Hepatocyte (in vitro differentiated cells): ENCODE data around the gene MPP7. TPM values are rescaled to one million over a fixed set of nuclear protein-coding genes. Genes with fewer than 3 reads are reported as not detected.

ENCODE experiments used
- DNase-seq: peaks from one replicate; pipeline ENCODE4 v3.0.0-alpha.2; 2016; ENCODE audit warnings: low spot score
- H2AFZ ChIP-seq: fragments of 200-600 bp; sonication (generic); 2 replicates; pipeline ENCODE4 v1.6.0; 2016; ENCODE audit warnings: antibody characterized with exemption, mild to moderate bottlenecking
- H3K27ac ChIP-seq: fragments of 200-600 bp; sonication (generic); 2 replicates; pipeline ENCODE4 v1.5.1; 2016; ENCODE audit warnings: mild to moderate bottlenecking
- H3K27me3 ChIP-seq: fragments of 200-600 bp; sonication (generic); 2 replicates; pipeline ENCODE4 v1.6.1; 2016
- H3K36me3 ChIP-seq: fragments of 200-600 bp; sonication (generic); replicated peaks from 2 replicates; pipeline ENCODE4 v1.5.1; 2016; ENCODE audit warnings: low read depth; ENCODE audit not compliant: insufficient read depth
- H3K4me1 ChIP-seq: fragments of 200-600 bp; sonication (generic); 2 replicates; pipeline ENCODE4 v1.5.1; 2016; ENCODE audit warnings: mild to moderate bottlenecking, moderate library complexity; ENCODE audit not compliant: insufficient read depth
- H3K4me2 ChIP-seq: fragments of 200-600 bp; sonication (generic); 2 replicates; pipeline ENCODE4 v1.6.0; 2016
- H3K4me3 ChIP-seq: fragments of 200-600 bp; sonication (generic); 2 replicates; pipeline ENCODE4 v1.5.1; 2016; ENCODE audit warnings: mild to moderate bottlenecking
- H3K79me2 ChIP-seq: fragments of 200-600 bp; sonication (generic); 2 replicates; pipeline ENCODE4 v1.6.0; 2017; ENCODE audit warnings: mild to moderate bottlenecking
- H3K9me2 ChIP-seq: fragments of 200-600 bp; sonication (generic); replicated peaks from 2 replicates; pipeline ENCODE4 v1.6.0; 2017; ENCODE audit warnings: mild to moderate bottlenecking; ENCODE audit not compliant: insufficient read depth
- H3K9me3 ChIP-seq: fragments of 200-600 bp; sonication (generic); 2 replicates; pipeline ENCODE4 v1.5.1; 2016; ENCODE audit warnings: low read depth, mild to moderate bottlenecking
- H4K20me1 ChIP-seq: fragments of 200-600 bp; sonication (generic); 2 replicates; pipeline ENCODE4 v1.6.0; 2016; ENCODE audit warnings: mild to moderate bottlenecking; ENCODE audit not compliant: insufficient read depth, poor library complexity, severe bottlenecking
- EZH2 ChIP-seq: fragments of 200-600 bp; sonication (generic); IDR thresholded peaks from 2 replicates; pipeline ENCODE4 v1.6.1; 2016; ENCODE audit warnings: antibody characterized with exemption, mild to moderate bottlenecking, borderline replicate concordance
- EZH2phosphoT487 ChIP-seq: fragments of 200-600 bp; sonication (generic); IDR thresholded peaks from one replicate; pipeline ENCODE4 v1.6.1; 2018; ENCODE audit warnings: antibody characterized with exemption, mild to moderate bottlenecking, low read depth, moderate library complexity; ENCODE audit not compliant: unreplicated experiment, severe bottlenecking
- WGBS: methylation state at CpG from one replicate; pipeline ENCODE4 v1.1.6; 2016; ENCODE audit warnings: low lambda C conversion rate; ENCODE audit errors: missing lambda C conversion rate; 5-methylcytosine and 5-hydroxymethylcytosine counted together
- polyA plus RNA-seq: library from polyadenylated mRNA; unstranded; fragments of >200 nt; fragmentation: Nextera tagmentation; extraction: Ambion mirVana; gene quantifications from 2 replicates; pipeline ENCODE4 v1.2.1, GENCODE V29; 2016
- total RNA-seq: library from RNA; depleted of rRNA; stranded (reverse); fragments of >200 nt; gene quantifications from 2 replicates; pipeline ENCODE4 v1.2.3, GENCODE V29; 2014
- TF ChIP-seq, protein P1 (sequence below): fragments of 200-600 bp; sonication (generic); IDR thresholded peaks from 2 replicates; pipeline ENCODE4 v1.5.1; 2016; ENCODE audit warnings: antibody characterized with exemption, mild to moderate bottlenecking; ENCODE audit not compliant: poor library complexity

The MPP7 gene
- total and polyA plus RNA-seq, 2 experiments from 2014 or later: 6.8 to 8.4 TPM

DNA sequence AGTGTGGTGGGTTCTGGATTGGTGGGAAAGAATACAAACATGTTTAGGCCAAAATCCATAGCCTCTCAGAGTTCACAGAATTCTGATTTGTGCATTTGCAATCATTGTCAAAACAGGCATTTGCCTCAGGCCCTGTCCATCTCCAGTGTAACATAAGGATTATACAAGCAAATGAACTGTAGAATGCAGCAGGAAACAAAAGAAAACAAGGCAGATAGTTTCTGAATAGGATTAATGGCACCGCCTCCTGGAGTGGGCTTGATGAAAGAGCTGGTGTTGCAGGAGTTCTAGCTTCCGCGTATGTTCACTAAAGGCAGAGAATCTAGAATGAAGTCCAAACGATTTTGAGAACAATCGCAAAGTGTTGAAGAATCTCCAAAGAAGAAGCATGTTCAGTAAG lies 11.3 kb upstream of the MPP7 start:
- 90% methylated on average over 5 of the region's 5 CpGs for WGBS
- no peaks in the 10 kb centered on the region for H3K4me1 ChIP-seq
- H3K9me3 ChIP-seq: no peaks in the 10 kb centered on the region
- H3K9me2 ChIP-seq: no peaks in the 10 kb centered on the region
- H3K27me3 ChIP-seq: no peaks in the 10 kb centered on the region
- no peaks in the 10 kb centered on the region for H4K20me1 ChIP-seq
- no peak overlapping the region for H3K4me2 ChIP-seq
- no peaks in the 10 kb centered on the region for H3K36me3 ChIP-seq
- TF ChIP-seq, protein P1, sequence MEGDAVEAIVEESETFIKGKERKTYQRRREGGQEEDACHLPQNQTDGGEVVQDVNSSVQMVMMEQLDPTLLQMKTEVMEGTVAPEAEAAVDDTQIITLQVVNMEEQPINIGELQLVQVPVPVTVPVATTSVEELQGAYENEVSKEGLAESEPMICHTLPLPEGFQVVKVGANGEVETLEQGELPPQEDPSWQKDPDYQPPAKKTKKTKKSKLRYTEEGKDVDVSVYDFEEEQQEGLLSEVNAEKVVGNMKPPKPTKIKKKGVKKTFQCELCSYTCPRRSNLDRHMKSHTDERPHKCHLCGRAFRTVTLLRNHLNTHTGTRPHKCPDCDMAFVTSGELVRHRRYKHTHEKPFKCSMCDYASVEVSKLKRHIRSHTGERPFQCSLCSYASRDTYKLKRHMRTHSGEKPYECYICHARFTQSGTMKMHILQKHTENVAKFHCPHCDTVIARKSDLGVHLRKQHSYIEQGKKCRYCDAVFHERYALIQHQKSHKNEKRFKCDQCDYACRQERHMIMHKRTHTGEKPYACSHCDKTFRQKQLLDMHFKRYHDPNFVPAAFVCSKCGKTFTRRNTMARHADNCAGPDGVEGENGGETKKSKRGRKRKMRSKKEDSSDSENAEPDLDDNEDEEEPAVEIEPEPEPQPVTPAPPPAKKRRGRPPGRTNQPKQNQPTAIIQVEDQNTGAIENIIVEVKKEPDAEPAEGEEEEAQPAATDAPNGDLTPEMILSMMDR: no peak
- TF ChIP-seq EZH2phosphoT487: no peak
- no peak for TF ChIP-seq EZH2
- H3K4me3 ChIP-seq: no peak overlapping the region
- H3K79me2 ChIP-seq: no peaks in the 10 kb centered on the region
- no peak overlapping the region for H3K27ac ChIP-seq
- no peak overlapping the region for H2AFZ ChIP-seq
- DNase-seq: no peak

DNA sequence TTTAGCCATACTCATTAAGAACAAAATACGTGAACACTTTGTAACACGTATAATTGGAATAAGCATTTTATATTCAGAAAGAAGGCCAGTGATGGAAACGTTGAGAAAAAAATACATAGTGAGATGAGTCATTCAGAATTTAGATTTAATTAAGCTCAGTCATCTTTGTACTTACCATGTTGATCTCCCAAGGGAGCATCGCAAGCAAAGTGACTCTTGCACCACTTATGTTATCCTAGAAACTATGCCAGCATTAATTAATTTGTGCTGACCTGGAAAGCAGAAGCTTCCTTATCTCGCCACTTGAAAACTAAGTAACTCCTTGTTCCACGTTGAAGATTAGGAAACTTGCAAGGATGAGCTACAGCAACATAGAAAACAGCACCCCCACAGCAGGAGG lies 9.7 kb upstream of the MPP7 start:
- WGBS: 84% methylated on average over 6 of the region's 6 CpGs
- H3K9me3 ChIP-seq: no peaks in the 10 kb centered on the region
- TF ChIP-seq EZH2 (no peak), EZH2phosphoT487 (no peak)
- TF ChIP-seq, protein P1: no peak
- H2AFZ ChIP-seq: no peak overlapping the region
- no peaks in the 10 kb centered on the region for H4K20me1 ChIP-seq
- no peak overlapping the region for H3K27ac ChIP-seq
- DNase-seq: no peak
- no peaks in the 10 kb centered on the region for H3K36me3 ChIP-seq
- no peaks in the 10 kb centered on the region for H3K79me2 ChIP-seq
- H3K4me1 ChIP-seq: no peaks in the 10 kb centered on the region
- no peak overlapping the region for H3K4me3 ChIP-seq
- H3K9me2 ChIP-seq: no peaks in the 10 kb centered on the region
- no peak overlapping the region for H3K4me2 ChIP-seq
- H3K27me3 ChIP-seq: peaks cover 12% of the 10 kb centered on the region

DNA sequence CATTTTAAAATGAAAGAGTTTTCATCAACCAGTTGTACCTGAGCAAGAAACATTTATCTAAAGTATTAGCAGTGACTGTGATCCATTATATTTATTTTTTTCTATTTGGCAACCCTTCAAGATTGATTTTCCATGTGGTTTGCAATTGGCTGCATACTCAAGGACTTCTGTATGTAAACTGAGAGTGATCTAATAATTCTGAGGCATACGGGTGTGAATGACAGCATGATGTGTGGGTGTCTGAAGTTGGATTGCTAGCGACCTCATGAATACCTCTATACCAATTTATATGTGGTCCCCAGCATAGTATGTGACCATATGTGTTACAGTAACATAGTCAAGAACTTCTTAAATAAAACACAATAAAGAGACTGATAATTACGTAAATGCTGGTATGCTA lies 8.2 kb upstream of the MPP7 start:
- TF ChIP-seq EZH2 (no peak), EZH2phosphoT487 (no peak)
- TF ChIP-seq, protein P1: no peak
- DNase-seq: no peak
- H4K20me1 ChIP-seq: no peaks in the 10 kb centered on the region
- no peak overlapping the region for H3K4me3 ChIP-seq
- H3K4me1 ChIP-seq: no peaks in the 10 kb centered on the region
- WGBS: 74% methylated on average over 3 of the region's 3 CpGs
- no peak overlapping the region for H3K27ac ChIP-seq
- H2AFZ ChIP-seq: no peak overlapping the region
- H3K9me2 ChIP-seq: no peaks in the 10 kb centered on the region
- no peaks in the 10 kb centered on the region for H3K79me2 ChIP-seq
- no peaks in the 10 kb centered on the region for H3K9me3 ChIP-seq
- H3K27me3 ChIP-seq: peaks cover 12% of the 10 kb centered on the region
- H3K4me2 ChIP-seq: no peak overlapping the region
- no peaks in the 10 kb centered on the region for H3K36me3 ChIP-seq

DNA sequence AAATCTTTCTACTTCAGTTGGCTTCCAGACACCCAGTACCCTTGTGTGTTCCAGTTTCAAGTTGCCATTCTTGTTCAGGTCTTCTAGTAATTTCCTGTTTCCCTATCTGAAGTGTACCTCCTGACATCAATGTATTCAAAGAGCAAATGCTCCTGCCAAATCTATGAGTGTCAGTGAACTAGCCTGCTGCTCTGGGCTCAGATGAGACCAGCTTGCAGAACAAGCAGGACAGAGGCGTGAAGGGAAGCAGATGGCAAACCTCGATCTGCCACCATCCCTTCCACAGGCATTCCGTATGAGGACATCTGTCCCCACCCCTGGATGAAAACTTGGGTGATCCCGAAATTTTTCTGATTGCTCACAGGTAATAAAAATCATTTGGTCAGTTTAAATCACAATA lies 4.4 kb upstream of the MPP7 start:
- no peak overlapping the region for H3K4me3 ChIP-seq
- DNase-seq: no peak
- H4K20me1 ChIP-seq: no peaks in the 10 kb centered on the region
- H3K36me3 ChIP-seq: no peaks in the 10 kb centered on the region
- H3K4me2 ChIP-seq: no peak overlapping the region
- H3K9me2 ChIP-seq: no peaks in the 10 kb centered on the region
- no peaks in the 10 kb centered on the region for H3K79me2 ChIP-seq
- H2AFZ ChIP-seq: no peak overlapping the region
- no peak overlapping the region for H3K27ac ChIP-seq
- H3K27me3 ChIP-seq: peaks cover 16% of the 10 kb centered on the region
- no peaks in the 10 kb centered on the region for H3K9me3 ChIP-seq
- TF ChIP-seq EZH2 (no peak), EZH2phosphoT487 (no peak)
- TF ChIP-seq, protein P1: no peak
- WGBS: 78% methylated on average over 4 of the region's 4 CpGs
- peaks cover 6% of the 10 kb centered on the region for H3K4me1 ChIP-seq
